Measurements from ENCODE around the gene ZNF662.

Gene ZNF662

DNA sequence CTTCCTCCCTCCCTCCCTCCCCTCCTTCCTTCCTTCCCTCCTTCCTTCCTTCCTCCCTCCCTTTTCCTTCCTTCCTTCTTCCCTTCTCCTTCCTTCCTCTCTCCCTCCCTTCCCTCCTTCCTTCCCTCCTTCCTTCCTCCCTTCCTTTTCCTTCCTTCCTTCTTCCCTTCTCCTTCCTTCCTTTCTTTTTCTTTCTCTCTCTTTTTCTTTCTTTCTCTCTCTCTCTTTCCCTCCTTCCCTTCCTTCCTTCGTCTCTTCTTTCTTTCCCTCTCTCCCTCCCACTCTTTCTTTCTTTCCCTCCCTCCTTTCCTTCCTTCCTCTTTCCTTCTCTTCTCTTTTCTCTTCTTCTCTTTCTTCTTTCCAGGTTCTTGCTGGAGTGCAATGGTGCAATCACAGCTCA, 1.9 kb upstream of the ZNF662 start:
- Histone ChIP-seq H3K36me3 (ENCODE audit: control insufficient read depth, insufficient read depth, low read length) (no peaks in the 10 kb centered on the region; the same call in 1 of the 2 replicates), H3K4me1 (ENCODE audit: control insufficient read depth, insufficient read depth, low read length) (peaks cover 1% of the 10 kb centered on the region; the same call in 1 of the 2 replicates), H3K27ac (ENCODE audit: low read length) (no peak overlapping the region), H3K27me3 (ENCODE audit: control insufficient read depth, insufficient read depth, low read length) (no peaks in the 10 kb centered on the region), H3K9me3 (ENCODE audit: control insufficient read depth, insufficient read depth, low read length) (no peaks in the 10 kb centered on the region; the same call in 1 of the 2 replicates), H3K4me3 (ENCODE audit: low read length) (no peak overlapping the region)
- no peak for DNase-seq (ENCODE audit: low read depth, low spot score)
- WGBS (ENCODE audit: insufficient coverage, insufficient read length) = no CpG with 5 or more reads among the region's 1 CpG

DNA sequence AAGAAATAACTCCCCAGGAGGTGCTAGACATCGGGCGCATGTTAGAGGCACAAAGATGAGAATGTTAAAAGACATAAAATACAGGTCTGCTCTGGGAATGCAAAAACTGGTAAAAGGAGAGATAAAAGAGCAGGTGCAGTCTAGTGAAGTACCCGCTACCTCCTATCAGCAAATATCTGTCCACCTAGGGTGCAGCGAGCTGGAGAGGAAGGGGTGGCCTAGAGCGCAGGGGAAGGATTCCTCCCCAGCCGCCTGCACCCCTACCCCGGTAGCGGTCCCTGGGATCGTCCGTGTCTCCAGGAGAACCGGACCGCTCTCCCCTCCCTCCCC, 237 bp upstream of the ZNF662 start:
- no peaks in the 10 kb centered on the region; the same call in 1 of the 2 replicates for H3K36me3 ChIP-seq (ENCODE audit: control insufficient read depth, insufficient read depth, low read length)
- H3K4me1 ChIP-seq (ENCODE audit: control insufficient read depth, insufficient read depth, low read length) = peaks cover 1% of the 10 kb centered on the region; the same call in 1 of the 2 replicates
- no peak for DNase-seq (ENCODE audit: low read depth, low spot score)
- no peaks in the 10 kb centered on the region; the same call in 1 of the 2 replicates for H3K9me3 ChIP-seq (ENCODE audit: control insufficient read depth, insufficient read depth, low read length)
- no peaks in the 10 kb centered on the region for H3K27me3 ChIP-seq (ENCODE audit: control insufficient read depth, insufficient read depth, low read length)
- no peak overlapping the region for H3K27ac ChIP-seq (ENCODE audit: low read length)
- WGBS (ENCODE audit: insufficient coverage, insufficient read length) = no CpG with 5 or more reads among the region's 12 CpGs
- no peak overlapping the region for H3K4me3 ChIP-seq (ENCODE audit: low read length)

DNA sequence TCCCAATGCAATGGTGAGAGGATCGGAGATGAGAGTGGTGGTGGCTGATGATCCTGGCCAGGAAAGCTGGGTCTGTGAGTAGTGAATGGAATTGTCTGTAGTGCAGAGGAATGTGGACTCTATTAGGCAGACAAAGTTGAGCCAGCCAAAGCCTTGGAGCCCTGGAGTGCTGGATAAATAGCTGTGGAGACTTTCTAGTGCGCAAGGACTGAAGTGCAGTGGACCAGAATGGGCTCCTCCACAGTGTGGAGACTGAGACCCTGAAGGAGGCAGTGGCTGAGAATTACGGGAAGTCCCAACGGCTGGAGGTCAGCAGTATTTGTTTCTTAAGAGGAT, 874 bp downstream of the ZNF662 start:
- WGBS (ENCODE audit: insufficient coverage, insufficient read length) = no CpG with 5 or more reads among the region's 4 CpGs
- H3K4me3 ChIP-seq (ENCODE audit: low read length) = no peak overlapping the region
- no peak for DNase-seq (ENCODE audit: low read depth, low spot score)
- no peak overlapping the region for H3K27ac ChIP-seq (ENCODE audit: low read length)
- no peaks in the 10 kb centered on the region; the same call in 1 of the 2 replicates for H3K36me3 ChIP-seq (ENCODE audit: control insufficient read depth, insufficient read depth, low read length)
- no peaks in the 10 kb centered on the region for H3K27me3 ChIP-seq (ENCODE audit: control insufficient read depth, insufficient read depth, low read length)
- H3K9me3 ChIP-seq (ENCODE audit: control insufficient read depth, insufficient read depth, low read length) = no peaks in the 10 kb centered on the region; the same call in 1 of the 2 replicates
- H3K4me1 ChIP-seq (ENCODE audit: control insufficient read depth, insufficient read depth, low read length) = peaks cover 1% of the 10 kb centered on the region; the same call in 1 of the 2 replicates

DNA sequence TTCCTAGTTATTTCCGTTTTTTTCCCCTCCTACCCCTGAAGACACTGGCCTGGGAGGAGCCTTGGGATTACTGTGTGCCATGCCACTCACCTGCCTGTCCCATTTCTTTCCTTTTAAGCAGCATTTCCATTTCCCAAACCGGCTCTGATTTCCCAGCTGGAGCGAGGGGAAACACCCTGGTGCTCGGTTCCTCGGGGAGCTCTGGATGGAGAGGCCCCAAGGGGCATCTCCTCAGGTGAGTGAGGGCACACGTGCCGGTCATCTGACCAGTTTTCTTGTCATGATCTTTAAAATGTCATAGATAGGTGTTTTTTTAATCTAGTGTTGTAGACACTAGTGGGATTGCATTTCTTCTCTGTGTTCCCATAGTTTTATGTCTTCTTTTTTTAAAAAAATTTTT, 2.7 kb downstream of the ZNF662 start:
- Histone ChIP-seq H3K9me3 (ENCODE audit: control insufficient read depth, insufficient read depth, low read length) (peaks cover 1% of the 10 kb centered on the region), H3K4me3 (ENCODE audit: low read length) (no peak overlapping the region), H3K27me3 (ENCODE audit: control insufficient read depth, insufficient read depth, low read length) (no peaks in the 10 kb centered on the region), H3K27ac (ENCODE audit: low read length) (no peak overlapping the region), H3K4me1 (ENCODE audit: control insufficient read depth, insufficient read depth, low read length) (peaks cover 1% of the 10 kb centered on the region; the same call in 1 of the 2 replicates), H3K36me3 (ENCODE audit: control insufficient read depth, insufficient read depth, low read length) (no peaks in the 10 kb centered on the region; the same call in 1 of the 2 replicates)
- no peak for DNase-seq (ENCODE audit: low read depth, low spot score)
- WGBS (ENCODE audit: insufficient coverage, insufficient read length) = no CpG with 5 or more reads among the region's 7 CpGs

DNA sequence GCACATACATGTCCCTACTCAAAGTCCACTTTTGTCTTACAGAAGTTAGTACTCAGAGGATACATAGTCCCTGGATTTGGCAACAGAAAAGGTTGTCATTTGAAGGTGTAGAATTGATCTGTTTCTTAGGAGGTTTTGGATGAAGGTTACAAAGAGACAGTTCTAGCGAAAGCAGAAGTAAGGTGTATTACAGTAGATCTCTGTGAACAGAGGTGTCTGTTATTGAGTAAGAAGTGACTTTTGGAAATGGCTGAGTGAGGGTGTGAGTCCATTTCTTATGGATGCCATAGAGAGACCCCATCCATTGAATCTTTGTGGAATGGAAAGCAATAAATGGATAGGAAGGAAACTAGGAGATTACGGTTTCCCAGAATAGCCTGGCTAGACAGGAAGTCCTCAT, 5.6 kb downstream of the ZNF662 start:
- H3K4me3 ChIP-seq (ENCODE audit: low read length) = no peak overlapping the region
- peaks cover 6% of the 10 kb centered on the region for H3K9me3 ChIP-seq (ENCODE audit: control insufficient read depth, insufficient read depth, low read length)
- no peak for DNase-seq (ENCODE audit: low read depth, low spot score)
- H3K27me3 ChIP-seq (ENCODE audit: control insufficient read depth, insufficient read depth, low read length) = no peaks in the 10 kb centered on the region
- no peaks in the 10 kb centered on the region for H3K36me3 ChIP-seq (ENCODE audit: control insufficient read depth, insufficient read depth, low read length)
- H3K4me1 ChIP-seq (ENCODE audit: control insufficient read depth, insufficient read depth, low read length) = no peaks in the 10 kb centered on the region
- no peak overlapping the region for H3K27ac ChIP-seq (ENCODE audit: low read length)
- no CpG with 5 or more reads among the region's 2 CpGs for WGBS (ENCODE audit: insufficient coverage, insufficient read length)

- Histone ChIP-seq H3K4me3 (ENCODE audit: low read length) (no peak overlapping the region), H3K36me3 (ENCODE audit: control insufficient read depth, insufficient read depth, low read length) (no peaks in the 10 kb centered on the region), H3K27ac (ENCODE audit: low read length) (no peak overlapping the region), H3K9me3 (ENCODE audit: control insufficient read depth, insufficient read depth, low read length) (peaks cover 6% of the 10 kb centered on the region), H3K4me1 (ENCODE audit: control insufficient read depth, insufficient read depth, low read length) (no peaks in the 10 kb centered on the region), H3K27me3 (ENCODE audit: control insufficient read depth, insufficient read depth, low read length) (no peaks in the 10 kb centered on the region)
- WGBS (ENCODE audit: insufficient coverage, insufficient read length) = no CpG with 5 or more reads among the region's 8 CpGs
- DNase-seq (ENCODE audit: low read depth, low spot score) = no peak
Observed at GRCh38 chr3:42914771-42915515, 9.0 kb downstream of the ZNF662 start.

DNA sequence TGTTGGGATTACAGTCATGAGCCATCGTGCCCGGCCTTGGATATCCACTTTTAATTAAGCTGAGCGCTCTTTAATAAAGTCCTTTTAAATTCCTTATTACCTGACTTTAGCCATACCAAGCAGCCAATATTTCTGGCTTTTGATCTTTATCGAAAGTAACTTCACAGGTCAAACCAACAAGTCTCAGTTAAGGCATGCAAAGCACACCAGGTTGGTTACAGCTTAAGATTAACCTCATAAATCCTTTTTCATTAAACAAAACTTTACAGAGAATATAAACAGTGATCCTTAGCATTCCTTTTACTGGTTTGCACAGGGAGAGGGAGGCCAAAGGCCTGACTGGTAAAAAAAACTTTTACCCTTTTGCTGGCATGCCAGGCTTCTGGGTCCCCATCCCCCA, 17.7 kb downstream of the ZNF662 start:
- no peaks in the 10 kb centered on the region for H3K27me3 ChIP-seq (ENCODE audit: control insufficient read depth, insufficient read depth, low read length)
- no peaks in the 10 kb centered on the region for H3K9me3 ChIP-seq (ENCODE audit: control insufficient read depth, insufficient read depth, low read length)
- H3K4me3 ChIP-seq (ENCODE audit: low read length) = no peak overlapping the region
- no peaks in the 10 kb centered on the region for H3K36me3 ChIP-seq (ENCODE audit: control insufficient read depth, insufficient read depth, low read length)
- no peaks in the 10 kb centered on the region; the same call in 1 of the 2 replicates for H3K4me1 ChIP-seq (ENCODE audit: control insufficient read depth, insufficient read depth, low read length)
- no peak overlapping the region for H3K27ac ChIP-seq (ENCODE audit: low read length)
- no CpG with 5 or more reads among the region's 4 CpGs for WGBS (ENCODE audit: insufficient coverage, insufficient read length)
- no peak for DNase-seq (ENCODE audit: low read depth, low spot score)

- Histone ChIP-seq H3K27ac (ENCODE audit: low read length) (no peak overlapping the region), H3K36me3 (ENCODE audit: control insufficient read depth, insufficient read depth, low read length) (no peaks in the 10 kb centered on the region), H3K4me3 (ENCODE audit: low read length) (no peak overlapping the region), H3K27me3 (ENCODE audit: control insufficient read depth, insufficient read depth, low read length) (no peaks in the 10 kb centered on the region), H3K4me1 (ENCODE audit: control insufficient read depth, insufficient read depth, low read length) (no peaks in the 10 kb centered on the region; the same call in 1 of the 2 replicates), H3K9me3 (ENCODE audit: control insufficient read depth, insufficient read depth, low read length) (no peaks in the 10 kb centered on the region)
- no peak for DNase-seq (ENCODE audit: low read depth, low spot score)
Observed at GRCh38 chr3:42926310-42926709, 20.4 kb downstream of the ZNF662 start.

DNA sequence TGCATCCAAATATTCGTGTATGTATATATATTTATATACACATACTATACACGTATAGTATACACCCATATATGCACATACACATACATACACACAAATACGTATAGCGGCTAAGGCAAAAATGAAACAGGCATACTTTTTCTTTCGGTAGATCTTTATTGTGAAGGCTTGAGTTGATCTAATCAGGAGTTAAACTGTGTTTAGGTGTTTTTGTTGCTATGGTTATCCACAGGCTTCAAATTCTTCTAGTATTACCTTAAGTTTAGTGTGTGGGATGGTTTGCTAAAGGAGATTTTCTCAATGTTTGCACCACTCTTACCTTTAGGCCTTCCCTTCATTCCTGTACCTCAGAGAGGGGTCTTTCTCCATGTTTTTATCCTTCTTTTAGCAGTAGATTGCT, 28.2 kb downstream of the ZNF662 start:
- no CpG with 5 or more reads among the region's 5 CpGs for WGBS (ENCODE audit: insufficient coverage, insufficient read length)
- DNase-seq (ENCODE audit: low read depth, low spot score) = no peak
- no peak overlapping the region for H3K27ac ChIP-seq (ENCODE audit: low read length)

DNA sequence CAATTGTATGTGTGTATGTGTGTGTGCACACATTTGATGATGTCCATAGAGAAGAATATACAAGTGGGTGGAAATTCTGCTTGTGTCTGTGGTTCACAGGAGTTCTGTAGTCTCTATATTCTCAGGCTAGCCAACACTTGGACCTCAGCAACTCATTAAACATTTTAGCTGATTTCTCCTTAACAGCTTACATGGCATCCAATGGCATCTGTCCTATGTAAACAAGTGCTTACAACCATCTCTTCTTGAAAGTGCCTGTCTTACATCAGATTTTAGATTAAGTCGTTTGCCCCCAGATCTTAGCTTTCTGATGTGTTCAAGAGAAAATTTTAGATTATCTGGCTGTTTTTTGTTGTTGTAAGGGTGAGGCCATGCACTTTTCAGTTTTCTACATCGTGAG, 29.0 kb downstream of the ZNF662 start:
- DNase-seq (ENCODE audit: low read depth, low spot score) = no peak
- H3K4me3 ChIP-seq (ENCODE audit: low read length) = no peak overlapping the region
- no peaks in the 10 kb centered on the region for H3K4me1 ChIP-seq (ENCODE audit: control insufficient read depth, insufficient read depth, low read length)
- no peaks in the 10 kb centered on the region for H3K36me3 ChIP-seq (ENCODE audit: control insufficient read depth, insufficient read depth, low read length)
- no peaks in the 10 kb centered on the region for H3K27me3 ChIP-seq (ENCODE audit: control insufficient read depth, insufficient read depth, low read length)
- H3K9me3 ChIP-seq (ENCODE audit: control insufficient read depth, insufficient read depth, low read length) = no peaks in the 10 kb centered on the region
- no CpG with 5 or more reads among the region's 2 CpGs for WGBS (ENCODE audit: insufficient coverage, insufficient read length)
- no peak overlapping the region for H3K27ac ChIP-seq (ENCODE audit: low read length)

More for the DNA sequence above, 28.2 kb downstream of the ZNF662 start:
- Histone ChIP-seq H3K4me3 (ENCODE audit: low read length) (no peak overlapping the region), H3K27me3 (ENCODE audit: control insufficient read depth, insufficient read depth, low read length) (no peaks in the 10 kb centered on the region), H3K9me3 (ENCODE audit: control insufficient read depth, insufficient read depth, low read length) (no peaks in the 10 kb centered on the region), H3K36me3 (ENCODE audit: control insufficient read depth, insufficient read depth, low read length) (no peaks in the 10 kb centered on the region), H3K4me1 (ENCODE audit: control insufficient read depth, insufficient read depth, low read length) (no peaks in the 10 kb centered on the region)

GRCh38 chr3:42935472-42935871, 29.5 kb downstream of the ZNF662 start:
- WGBS (ENCODE audit: insufficient coverage, insufficient read length) = no CpG with 5 or more reads among the region's 1 CpG
- H3K27me3 ChIP-seq (ENCODE audit: control insufficient read depth, insufficient read depth, low read length) = no peaks in the 10 kb centered on the region
- no peaks in the 10 kb centered on the region for H3K4me1 ChIP-seq (ENCODE audit: control insufficient read depth, insufficient read depth, low read length)
- H3K27ac ChIP-seq (ENCODE audit: low read length) = no peak overlapping the region
- no peak overlapping the region for H3K4me3 ChIP-seq (ENCODE audit: low read length)
- no peaks in the 10 kb centered on the region for H3K9me3 ChIP-seq (ENCODE audit: control insufficient read depth, insufficient read depth, low read length)
- no peak for DNase-seq (ENCODE audit: low read depth, low spot score)
- H3K36me3 ChIP-seq (ENCODE audit: control insufficient read depth, insufficient read depth, low read length) = no peaks in the 10 kb centered on the region
